Heart left ventricle (tissue), 16 donors: ENCODE data around the gene CYB5RL. TPM values are rescaled to one million over a fixed set of nuclear protein-coding genes. Genes with fewer than 3 reads are reported as not detected.

Source experiments
- ATAC-seq, 4 donors: fragments of 200-7000 bp; cut with Tn5 transposase; one replicate each; pipeline ENCODE4 v1.9.1; 2020 to 2022; ENCODE audit warnings: moderate library complexity in 4 of 4, mild to moderate bottlenecking in 3 of 4, moderate number of reproducible peaks in 1 of 4
- DNase-seq, 5 donors: peaks; one replicate each; pipeline ENCODE4 v3.0.0-alpha.2; 2020
- H3K27ac ChIP-seq, 12 donors: fragments of 200-600 bp; sonication (generic) in 4 of 12; one replicate each; pipeline versions ENCODE4 v1.5.0 to v1.8.0; 2016 to 2022; ENCODE audit warnings: mild to moderate bottlenecking in 2 of 12
- H3K27me3 ChIP-seq, 9 donors: fragments of 200-600 bp; sonication (generic) in 2 of 9; one replicate each; pipeline versions ENCODE4 v1.5.1 to v1.8.0; 2016 to 2022; ENCODE audit warnings: mild to moderate bottlenecking in 3 of 9
- H3K36me3 ChIP-seq, 9 donors: fragments of 200-600 bp; sonication (generic) in 2 of 9; one replicate each; pipeline versions ENCODE4 v1.5.0 to v1.8.0; 2018 to 2022; ENCODE audit warnings: mild to moderate bottlenecking in 2 of 9
- H3K4me1 ChIP-seq, 12 donors: fragments of 200-600 bp; sonication (generic) in 4 of 12; one replicate each; pipeline versions ENCODE4 v1.5.0 to v1.8.0; 2016 to 2022; ENCODE audit warnings: mild to moderate bottlenecking in 3 of 12
- H3K4me3 ChIP-seq, 12 donors: fragments of 200-600 bp; sonication (generic) in 4 of 12; one replicate each; pipeline versions ENCODE4 v1.5.0 to v1.8.0; 2017 to 2022; ENCODE audit warnings: mild to moderate bottlenecking in 9 of 12, moderate library complexity in 4 of 12
- H3K9me3 ChIP-seq, 12 donors: fragments of 200-600 bp; sonication (generic) in 4 of 12; one replicate each; pipeline versions ENCODE4 v1.5.0 to v1.8.0; 2016 to 2022; ENCODE audit warnings: mild to moderate bottlenecking in 1 of 12
- POLR2A ChIP-seq, 2 donors: fragments of 450-650 bp; IDR thresholded peaks; one replicate each; pipeline ENCODE4 v1.6.1; 2017; ENCODE audit warnings: antibody characterized with exemption in 2 of 2, mild to moderate bottlenecking in 2 of 2, moderate library complexity in 2 of 2
- WGBS, 4 donors: extraction: QIAGEN DNeasy Blood & Tissue Kit in 2 of 4; methylation state at CpG; one replicate each; pipeline versions ENCODE4 v1.1.5 to v1.1.7; 2013 to 2018; 5-methylcytosine and 5-hydroxymethylcytosine counted together
- intact Hi-C, 10 donors: fragments of 100-400 bp; cut with DNase I; formaldehyde crosslinking; loops; one replicate each; pipeline versions ENCODE4 v1.11.1 to v1.14.2; 2022
- polyA plus RNA-seq, 2 donors: library from polyadenylated mRNA; stranded (reverse); fragments of 200-250 nt; gene quantifications; one replicate each; pipeline ENCODE4 v1.2.3, GENCODE V29; 2013
- total RNA-seq, 9 donors: library from RNA; depleted of rRNA in 2 of 9; stranded (reverse); fragments of >200 nt in 2 of 9; fragmentation: NEBNext Ultra II Directional in 3 of 9; extraction: Animal tissue kit (Norgen Biotek cat#: 25700) in 3 of 9; gene quantifications; one replicate each; pipeline versions ENCODE4 v1.1.0 to v1.2.4, GENCODE V29; 2016 to 2023
- TF ChIP-seq, protein P1 (sequence below), 12 donors: fragments of 200-600 bp; sonication (generic) in 4 of 12; IDR thresholded peaks; one replicate each; pipeline versions ENCODE4 v1.5.0 to v1.8.0; 2018 to 2022; ENCODE audit warnings: antibody characterized with exemption in 12 of 12, mild to moderate bottlenecking in 5 of 12
- donor health status: ischemic (EF 13 %, LVEDD 7.1; RV severe dilation, severe dysfunction).
- donor health status: healthy with polysubstance abuse.
- donor health status: DM: no; HTN: yes; CAD: no.
- donor health status: DM: no; HTN: no; CAD: no.
- donor health status: ischemic (EF 25% LVEDD 6.9; RV normal size, moderate dysfunction).
- donor health status: ischemic (EF 25% LVEDD 5.7; RV mildly dilated, moderate dysfunction).
- donor health status: healthy.
- donor health status: DM: yes; HTN: yes; CAD: no.
- donor health status: ischemic (EF 35%, LVEDD 5.7; RV mildly dilated, moderate dysfunction).
- donor health status: nonischemic (EF 11% LVEDD 7.7; RV severe dilation, severe dysfunction).
- donor health status: DM: yes; HTN: yes; CAD: no.
- donor health status: PGD.
- donor health status: ischemic (EF 29% LVEDD 5.4; RV normal size, mild dysfunction).
- donor health status: nonischemic (EF 23%, LVEDD 6.1; RV moderate dilation, normal function).

Gene CYB5RL
- total and polyA plus RNA-seq, 11 donors, result 2.2 to 7.5 (median 4.3) TPM

DNA sequence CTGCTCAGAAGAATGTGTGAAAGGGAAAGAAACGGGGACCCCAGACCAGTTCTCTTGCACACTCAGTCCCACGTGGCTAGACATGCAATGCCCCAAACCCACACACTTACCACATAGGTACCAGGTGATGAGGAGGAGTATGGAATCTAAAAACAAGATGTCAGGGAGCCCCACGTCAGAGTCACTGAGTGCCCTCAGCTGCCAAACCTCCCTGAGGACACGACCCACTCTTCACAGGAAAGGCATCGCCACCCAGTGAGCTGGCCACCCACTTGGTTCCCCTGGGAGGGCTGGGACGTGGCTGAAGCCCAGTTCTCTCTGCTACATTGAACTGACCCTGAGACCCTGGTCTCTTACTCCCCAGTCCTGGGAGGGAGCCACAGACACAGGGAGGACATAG lies 41.5 kb upstream of the CYB5RL start:
- Histone ChIP-seq H3K27me3 (no peaks in the 10 kb centered on the region), H3K4me3 (no peak overlapping the region), H3K27ac (no peak overlapping the region), H3K9me3 (no peaks in the 10 kb centered on the region), H3K4me1 (peaks cover 0 to 27% (median 6%) of the 10 kb centered on the region in 12 donors), H3K36me3 (peaks cover 0 to 61% (median 45%) of the 10 kb centered on the region in 9 donors)
- ATAC-seq (no peak), DNase-seq (no peak)
- TF ChIP-seq, protein P1, sequence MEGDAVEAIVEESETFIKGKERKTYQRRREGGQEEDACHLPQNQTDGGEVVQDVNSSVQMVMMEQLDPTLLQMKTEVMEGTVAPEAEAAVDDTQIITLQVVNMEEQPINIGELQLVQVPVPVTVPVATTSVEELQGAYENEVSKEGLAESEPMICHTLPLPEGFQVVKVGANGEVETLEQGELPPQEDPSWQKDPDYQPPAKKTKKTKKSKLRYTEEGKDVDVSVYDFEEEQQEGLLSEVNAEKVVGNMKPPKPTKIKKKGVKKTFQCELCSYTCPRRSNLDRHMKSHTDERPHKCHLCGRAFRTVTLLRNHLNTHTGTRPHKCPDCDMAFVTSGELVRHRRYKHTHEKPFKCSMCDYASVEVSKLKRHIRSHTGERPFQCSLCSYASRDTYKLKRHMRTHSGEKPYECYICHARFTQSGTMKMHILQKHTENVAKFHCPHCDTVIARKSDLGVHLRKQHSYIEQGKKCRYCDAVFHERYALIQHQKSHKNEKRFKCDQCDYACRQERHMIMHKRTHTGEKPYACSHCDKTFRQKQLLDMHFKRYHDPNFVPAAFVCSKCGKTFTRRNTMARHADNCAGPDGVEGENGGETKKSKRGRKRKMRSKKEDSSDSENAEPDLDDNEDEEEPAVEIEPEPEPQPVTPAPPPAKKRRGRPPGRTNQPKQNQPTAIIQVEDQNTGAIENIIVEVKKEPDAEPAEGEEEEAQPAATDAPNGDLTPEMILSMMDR (IDR thresholded peaks at IDR 0.05), result no peak
- TF ChIP-seq POLR2A (IDR thresholded peaks at IDR 0.05), result no peak
- intact Hi-C loops, result no loop called here
- 73 to 83% (median 82%) methylated on average over 6 of the region's 6 CpGs for WGBS, 4 donors

DNA sequence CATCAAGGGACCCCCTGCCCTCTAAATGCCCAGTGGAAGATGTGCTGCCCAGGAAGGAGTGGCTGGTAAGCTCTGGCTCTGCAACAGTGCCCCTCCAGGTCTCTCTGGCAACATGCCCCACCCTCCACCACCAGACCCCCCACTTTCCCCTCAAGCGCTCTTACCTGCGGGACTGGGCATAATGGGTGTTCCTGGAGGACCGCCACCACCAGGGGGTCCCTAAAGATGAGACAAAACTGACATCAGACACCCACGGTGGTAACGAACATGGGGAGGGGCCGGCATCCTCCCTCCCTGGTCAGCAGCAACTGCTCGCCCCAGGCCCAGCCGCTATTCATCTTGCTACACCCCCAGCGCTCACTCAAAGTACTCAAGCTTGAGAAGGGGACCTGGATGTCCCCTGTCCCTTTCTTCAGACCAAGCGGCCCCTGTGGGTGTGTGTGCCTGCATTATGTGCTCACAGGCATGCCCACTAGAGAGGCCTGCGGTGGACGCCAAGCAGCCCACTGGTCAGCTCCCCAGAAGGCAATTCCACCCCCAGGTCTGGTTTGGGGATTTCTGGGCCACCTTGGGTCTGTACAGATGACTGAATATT lies 41.0 kb upstream of the CYB5RL start:
- no peak for DNase-seq
- 95 to 98% (median 97%) methylated on average over 12 of the region's 12 CpGs for WGBS, 4 donors
- Histone ChIP-seq H3K9me3 (no peaks in the 10 kb centered on the region), H3K27ac (no peak overlapping the region), H3K27me3 (no peaks in the 10 kb centered on the region), H3K4me1 (peaks cover 0 to 21% (median 2%) of the 10 kb centered on the region in 12 donors), H3K36me3 (peaks cover 0 to 66% (median 50%) of the 10 kb centered on the region in 9 donors), H3K4me3 (no peak overlapping the region)
- TF ChIP-seq, protein P1 (IDR thresholded peaks at IDR 0.05), result no peak
- TF ChIP-seq POLR2A (IDR thresholded peaks at IDR 0.05), result no peak
- intact Hi-C loops, result no loop called here
- ATAC-seq, result no peak

DNA sequence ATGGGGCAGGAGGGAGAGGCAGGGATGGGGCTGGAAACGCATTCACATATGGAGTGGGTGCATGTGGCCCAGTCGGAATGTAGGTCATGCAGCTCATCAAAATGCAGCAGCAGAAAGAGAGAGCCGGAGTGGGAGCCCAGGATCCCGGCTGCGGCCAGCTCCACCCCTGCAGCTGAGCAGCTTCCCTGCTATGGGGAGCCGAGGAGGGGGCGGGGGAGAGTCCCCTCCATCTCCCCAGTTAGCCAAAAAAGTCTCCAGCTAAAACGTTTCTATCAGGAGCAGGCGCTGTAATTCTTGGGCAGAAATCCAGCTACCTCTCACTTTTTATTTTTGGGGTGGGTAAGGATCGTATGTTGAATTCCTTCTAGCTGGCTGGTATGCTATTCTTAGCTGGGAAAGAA lies 39.8 kb upstream of the CYB5RL start:
- Histone ChIP-seq H3K9me3 (no peaks in the 10 kb centered on the region), H3K27me3 (no peaks in the 10 kb centered on the region), H3K4me1 (peaks cover 0 to 12% (median 0%) of the 10 kb centered on the region in 12 donors), H3K36me3 (peaks cover 0 to 74% (median 52%) of the 10 kb centered on the region in 9 donors), H3K27ac (peak overlapping the region in 2 of 12 donors; percentile 13 to 14), H3K4me3 (no peak overlapping the region)
- TF ChIP-seq, protein P1 (IDR thresholded peaks at IDR 0.05), result no peak
- TF ChIP-seq POLR2A (IDR thresholded peaks at IDR 0.05), result no peak
- DNase-seq (no peak), ATAC-seq (peak in 3 of 4 donors; percentile 14 to 76 (median 35))
- intact Hi-C loops, result no loop called here
- 47 to 69% (median 62%) methylated on average over 10 of the region's 10 CpGs for WGBS, 4 donors

DNA sequence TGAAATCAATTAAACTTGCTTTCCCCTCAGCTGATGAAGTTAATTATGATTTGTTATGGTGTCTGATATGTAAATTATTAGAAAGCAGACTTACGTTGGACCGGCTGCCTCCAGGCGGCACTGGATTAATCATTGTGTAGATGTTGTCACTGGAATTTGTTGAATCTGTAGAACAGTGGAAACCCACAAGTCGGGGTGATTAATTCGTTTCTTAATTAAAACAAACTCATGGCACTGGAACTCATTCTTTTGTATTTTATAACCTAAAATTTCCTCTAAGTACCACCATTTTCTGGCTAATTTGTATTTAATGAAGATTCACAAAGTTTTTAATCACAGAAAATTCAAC lies 39.2 kb upstream of the CYB5RL start:
- Histone ChIP-seq H3K27me3 (no peaks in the 10 kb centered on the region), H3K36me3 (peaks cover 0 to 75% (median 52%) of the 10 kb centered on the region in 9 donors), H3K9me3 (no peaks in the 10 kb centered on the region), H3K27ac (no peak overlapping the region), H3K4me1 (peaks cover 0 to 7% (median 0%) of the 10 kb centered on the region in 12 donors), H3K4me3 (no peak overlapping the region)
- intact Hi-C loops, result no loop called here
- DNase-seq, result no peak
- WGBS, 4 donors, result 92 to 96% (median 95%) methylated on average over 5 of the region's 5 CpGs
- TF ChIP-seq, protein P1 (IDR thresholded peaks at IDR 0.05), result no peak
- ATAC-seq, result no peak
